ENCODE measurements around the gene LGALS3BP. TPM values are rescaled to one million over a fixed set of nuclear protein-coding genes. Genes with fewer than 3 reads are reported as not detected.

The LGALS3BP gene
- total RNA-seq, 4 donors from 2014 or later, result 202 to 2,181 (median 1,427) TPM

- no peak overlapping the region for H3K4me3 ChIP-seq
- H3K36me3 ChIP-seq, result peaks cover 0 to 39% (median 0%) of the 10 kb centered on the region in 3 donors
- peaks cover 0 to 39% (median 10%) of the 10 kb centered on the region in 4 donors for H3K4me1 ChIP-seq
- TF ChIP-seq CTCF (IDR thresholded peaks at IDR 0.05) (no peak), POLR2A (IDR thresholded peaks at IDR 0.05) (no peak)
- DNase-seq, result peak in 1 of 3 donors; percentile 42
- no peak overlapping the region for H3K27ac ChIP-seq
- H3K27me3 ChIP-seq, result no peaks in the 10 kb centered on the region
- no peaks in the 10 kb centered on the region for H3K9me3 ChIP-seq
These were observed 7.1 kb downstream of the LGALS3BP start for GRCh38 chr17:78972507-78973105.

GRCh38 chr17:78971756-78972506, 7.8 kb downstream of the LGALS3BP start:
- TF ChIP-seq POLR2A (IDR thresholded peaks at IDR 0.05), result no peak
- TF ChIP-seq CTCF (IDR thresholded peaks at IDR 0.05), result no peak
- Histone ChIP-seq H3K4me1 (peaks cover 0 to 33% (median 7%) of the 10 kb centered on the region in 4 donors), H3K27ac (no peak overlapping the region), H3K4me3 (no peak overlapping the region), H3K9me3 (no peaks in the 10 kb centered on the region), H3K36me3 (peaks cover 0 to 42% (median 0%) of the 10 kb centered on the region in 3 donors), H3K27me3 (no peaks in the 10 kb centered on the region)
- peak in 1 of 3 donors; percentile 42 for DNase-seq

DNA sequence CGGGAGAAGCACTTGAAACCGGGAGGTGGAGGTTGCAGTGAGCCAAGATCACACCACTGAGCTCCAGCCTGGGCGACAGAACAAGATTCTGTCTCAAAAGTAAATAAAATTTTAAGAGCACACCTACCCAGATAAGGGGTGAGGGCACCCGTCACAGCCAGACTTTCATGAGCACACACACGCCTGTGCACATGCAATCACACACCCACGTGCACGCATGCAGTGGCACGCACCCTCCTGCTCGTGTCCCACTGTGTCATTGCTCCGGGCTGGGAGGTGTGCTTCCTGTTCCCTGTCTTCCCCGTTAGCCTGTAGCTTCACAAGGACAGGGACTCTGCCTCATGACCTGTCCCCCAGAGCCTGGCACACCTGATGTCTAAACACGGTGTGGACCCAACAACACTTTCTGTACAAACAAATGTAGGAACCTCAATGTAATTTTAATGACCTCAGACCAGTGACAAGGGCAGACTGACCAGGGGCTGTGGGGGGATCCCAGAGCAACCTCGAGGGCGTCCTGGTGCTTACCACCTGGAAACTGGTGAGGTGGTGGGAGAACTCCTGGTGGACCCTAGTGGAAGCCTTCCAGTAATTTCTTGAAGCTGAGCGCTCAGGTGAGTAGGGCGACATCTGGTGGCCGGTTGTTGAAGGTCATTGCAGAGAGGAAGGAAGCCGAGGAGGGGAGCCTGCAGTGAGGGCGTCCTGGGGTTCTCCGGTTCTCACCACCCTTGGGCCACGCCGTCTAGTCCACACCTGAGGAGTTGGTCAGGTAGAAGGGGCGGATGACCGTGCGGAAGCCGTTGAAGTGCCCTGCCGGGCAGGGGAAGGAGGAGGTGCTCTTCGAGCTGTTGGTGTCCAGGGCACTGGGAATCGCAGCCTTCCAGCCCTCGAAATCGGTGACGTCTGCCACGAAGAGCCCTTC, 8.6 kb downstream of the LGALS3BP start:
- H3K9me3 ChIP-seq, result no peaks in the 10 kb centered on the region
- no peak overlapping the region for H3K4me3 ChIP-seq
- peaks cover 0 to 42% (median 0%) of the 10 kb centered on the region in 3 donors for H3K36me3 ChIP-seq
- peak; percentile 86 to 94 (median 87) for DNase-seq
- peaks cover 0 to 24% (median 4%) of the 10 kb centered on the region in 4 donors for H3K4me1 ChIP-seq
- H3K27ac ChIP-seq, result peak overlapping the region in 1 of 4 donors; percentile 23
- TF ChIP-seq CTCF (IDR thresholded peaks at IDR 0.05) (peak; percentile 79 to 90 (median 87)), POLR2A (IDR thresholded peaks at IDR 0.05) (no peak)
- H3K27me3 ChIP-seq, result no peaks in the 10 kb centered on the region

DNA sequence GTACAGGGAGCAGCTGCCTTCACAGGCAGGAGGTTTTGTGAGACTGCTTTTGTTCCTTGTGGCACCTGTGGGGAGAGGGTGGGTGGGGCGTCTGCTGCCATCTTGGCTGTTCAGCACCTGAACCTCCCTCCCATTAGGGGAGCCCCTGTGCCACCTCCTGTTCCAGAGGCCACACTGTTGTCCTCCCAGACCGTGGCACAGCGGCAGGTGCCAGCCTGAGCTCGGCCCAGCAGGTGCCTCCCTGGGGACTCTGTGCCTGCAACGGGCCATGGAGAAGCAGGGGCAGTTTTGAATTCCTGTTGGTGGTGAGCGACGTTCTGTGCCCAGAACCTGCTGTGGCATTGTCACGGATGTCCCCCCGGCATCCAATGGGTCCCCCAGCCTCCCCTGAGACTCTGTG, 9.9 kb downstream of the LGALS3BP start:
- TF ChIP-seq POLR2A (IDR thresholded peaks at IDR 0.05) (no peak), CTCF (IDR thresholded peaks at IDR 0.05) (no peak)
- H3K9me3 ChIP-seq, result no peaks in the 10 kb centered on the region
- H3K4me3 ChIP-seq, result no peak overlapping the region
- H3K27ac ChIP-seq, result no peak overlapping the region
- no peaks in the 10 kb centered on the region for H3K27me3 ChIP-seq
- no peak for DNase-seq
- H3K4me1 ChIP-seq, result peaks cover 0 to 14% (median 0%) of the 10 kb centered on the region in 4 donors
- peaks cover 0 to 42% (median 0%) of the 10 kb centered on the region in 3 donors for H3K36me3 ChIP-seq

- no peak for DNase-seq
- peaks cover 0 to 42% (median 0%) of the 10 kb centered on the region in 3 donors for H3K36me3 ChIP-seq
- no peak overlapping the region for H3K27ac ChIP-seq
- H3K27me3 ChIP-seq, result no peaks in the 10 kb centered on the region
- H3K4me3 ChIP-seq, result no peak overlapping the region
- H3K9me3 ChIP-seq, result no peaks in the 10 kb centered on the region
- TF ChIP-seq CTCF (IDR thresholded peaks at IDR 0.05), result no peak
- TF ChIP-seq POLR2A (IDR thresholded peaks at IDR 0.05), result no peak
- H3K4me1 ChIP-seq, result peaks cover 0 to 14% (median 0%) of the 10 kb centered on the region in 4 donors
These were observed 11.9 kb downstream of the LGALS3BP start for GRCh38 chr17:78967782-78968362.

Measured in Peyer's patch (tissue), 4 donors.